ENCODE measurements around the gene FOXD1. TPM values are rescaled to one million over a fixed set of nuclear protein-coding genes. Genes with fewer than 3 reads are reported as not detected.

FOXD1 gene
- polyA plus RNA-seq, 3 donors: 11.5 to 16.4 (median 12.7) TPM

Other genes with a start within 250 kb of the FOXD1 start
- 1,000 to 10,000 TPM in 2 of 3 donors, 100 to 1,000 TPM in 1; 858 to 1,111 (median 1,033) TPM for gene BTF3, start 49.7 kb upstream of the FOXD1 start, polyA plus RNA-seq (ENCODE audit: insufficient read length in 3 of 3)
- 10 to 100 TPM; 34.8 to 57.2 (median 51.8) TPM for gene ANKRA2, start 116.9 kb upstream of the FOXD1 start, polyA plus RNA-seq (ENCODE audit: insufficient read length in 3 of 3)
- 10 to 100 TPM; 12.3 to 16.5 (median 16.3) TPM for gene UTP15, start 117.0 kb upstream of the FOXD1 start, polyA plus RNA-seq (ENCODE audit: insufficient read length in 3 of 3)
- 10 to 100 TPM; 40.8 to 70.9 (median 52.7) TPM for gene ARHGEF28, start 177.4 kb upstream of the FOXD1 start, polyA plus RNA-seq (ENCODE audit: insufficient read length in 3 of 3)